Measurements from ENCODE around the gene SP2. TPM values are rescaled to one million over a fixed set of nuclear protein-coding genes. Genes with fewer than 3 reads are reported as not detected.

SP2 gene
- total RNA-seq, 1 donor from 2014 or later: 11.7 TPM

Other genes with a start within 250 kb of the SP2 start
- gene KPNB1, start 246.3 kb upstream of the SP2 start, total RNA-seq: 166 TPM
- gene TBKBP1, start 202.1 kb upstream of the SP2 start, total RNA-seq: 14.2 TPM
- 0.27 TPM for gene TBX21, start 163.0 kb upstream of the SP2 start, total RNA-seq
- gene OSBPL7, start 74.4 kb upstream of the SP2 start, total RNA-seq: 5.4 TPM
- gene MRPL10, start 64.7 kb upstream of the SP2 start, total RNA-seq: 54.9 TPM
- 0.30 TPM for gene LRRC46, start 64.6 kb upstream of the SP2 start, total RNA-seq
- gene SCRN2, start 55.0 kb upstream of the SP2 start, total RNA-seq: 27.0 TPM
- gene SP6, start 45.1 kb upstream of the SP2 start, total RNA-seq: 0.19 TPM
- 27.8 TPM for gene PNPO, start 45.3 kb downstream of the SP2 start, total RNA-seq
- gene PRR15L, start 61.6 kb downstream of the SP2 start, total RNA-seq: not detected
- gene CDK5RAP3, start 74.9 kb downstream of the SP2 start, total RNA-seq: 50.0 TPM
- 52.9 TPM for gene COPZ2, start 141.6 kb downstream of the SP2 start, total RNA-seq
- 775 TPM for gene NFE2L1, start 152.1 kb downstream of the SP2 start, total RNA-seq
- 40.0 TPM for gene CBX1, start 205.2 kb downstream of the SP2 start, total RNA-seq
- 10.5 TPM for gene SNX11, start 211.5 kb downstream of the SP2 start, total RNA-seq